Left lung (tissue), 10 donors: Measurements from ENCODE around the gene PPP2R3B. TPM values are rescaled to one million over a fixed set of nuclear protein-coding genes. Genes with fewer than 3 reads are reported as not detected.

Experiments
- ATAC-seq: fragments of 200-7000 bp; cut with Tn5 transposase; one replicate; pipeline ENCODE4 v1.9.1; 2020; ENCODE audit warnings: moderate library complexity
- DNase-seq, 4 donors: peaks; one replicate each; pipeline ENCODE4 v3.0.0-alpha.2; 2013 to 2020
- H3K27ac ChIP-seq, 2 donors: fragments of 200-600 bp; sonication (generic) in 1 of 2; one replicate each; pipeline versions ENCODE4 v1.5.0 to v1.8.0; 2020 to 2021
- H3K27me3 ChIP-seq, 2 donors: fragments of 200-600 bp; sonication (generic) in 1 of 2; one replicate each; pipeline versions ENCODE4 v1.5.0 to v1.8.0; 2020 to 2021
- H3K36me3 ChIP-seq, 2 donors: fragments of 200-600 bp; sonication (generic) in 1 of 2; one replicate each; pipeline versions ENCODE4 v1.5.0 to v1.8.0; 2020 to 2021
- H3K4me1 ChIP-seq, 2 donors: fragments of 200-600 bp; one replicate each; pipeline ENCODE4 v1.8.0; 2021
- H3K4me3 ChIP-seq, 2 donors: fragments of 200-600 bp; sonication (generic) in 1 of 2; one replicate each; pipeline versions ENCODE4 v1.5.0 to v1.8.0; 2020 to 2021; ENCODE audit warnings: mild to moderate bottlenecking in 1 of 2
- H3K9me3 ChIP-seq, 2 donors: fragments of 200-600 bp; sonication (generic) in 1 of 2; one replicate each; pipeline versions ENCODE4 v1.5.0 to v1.8.0; 2020 to 2021
- CTCF ChIP-seq, 2 donors: fragments of 200-600 bp; sonication (generic) in 1 of 2; IDR thresholded peaks; one replicate each; pipeline versions ENCODE4 v1.5.0 to v1.8.0; 2021; ENCODE audit warnings: antibody characterized with exemption in 2 of 2
- intact Hi-C, 2 donors: fragments of 100-400 bp; cut with DNase I; formaldehyde crosslinking; loops; one replicate each; pipeline versions ENCODE4 v1.11.2 to v1.14.2; 2022
- polyA plus RNA-seq, 6 donors: library from polyadenylated mRNA; unstranded; fragments of 120-200 nt; gene quantifications; one replicate each; pipeline ENCODE4 v1.2.1, GENCODE V29; 2013; ENCODE audit not compliant: insufficient read length in 6 of 6
- total RNA-seq, 2 donors: library from RNA; stranded (reverse); fragmentation: NEBNext Ultra II Directional; extraction: Animal tissue kit (Norgen Biotek cat#: 25700); gene quantifications; one replicate each; pipeline ENCODE4 v1.2.1, GENCODE V29; 2021
- donor health status: DM: no; HTN: yes; CAD: no.
- donor health status: DM: no; HTN: no; CAD: no.

The PPP2R3B gene
- total and polyA plus RNA-seq, 8 donors = 11.2 to 35.2 (median 20.5) TPM

GRCh38 chrX:302975-303374 lies 83.7 kb downstream of the PPP2R3B start:
- H3K9me3 ChIP-seq = no peaks in the 10 kb centered on the region
- TF ChIP-seq CTCF (IDR thresholded peaks at IDR 0.05) = no peak
- no peaks in the 10 kb centered on the region for H3K27me3 ChIP-seq
- DNase-seq (peak in 2 of 4 donors; percentile 8 to 34), ATAC-seq (no peak)
- no peak overlapping the region for H3K27ac ChIP-seq
- H3K4me1 ChIP-seq = no peaks in the 10 kb centered on the region
- peaks cover 0 to 85% of the 10 kb centered on the region in 2 donors for H3K36me3 ChIP-seq
- intact Hi-C loops = no loop called here
- no peak overlapping the region for H3K4me3 ChIP-seq

GRCh38 chrX:300334-300733 lies 86.4 kb downstream of the PPP2R3B start:
- Histone ChIP-seq H3K4me1 (no peaks in the 10 kb centered on the region), H3K4me3 (no peak overlapping the region), H3K27me3 (no peaks in the 10 kb centered on the region), H3K36me3 (peaks cover 0 to 70% of the 10 kb centered on the region in 2 donors), H3K9me3 (no peaks in the 10 kb centered on the region), H3K27ac (no peak overlapping the region)
- no peak for DNase-seq
- no peak for ATAC-seq
- intact Hi-C loops = no loop called here
- no peak for TF ChIP-seq CTCF (IDR thresholded peaks at IDR 0.05)

GRCh38 chrX:298993-299392 lies 87.7 kb downstream of the PPP2R3B start:
- ATAC-seq (no peak), DNase-seq (peak in 2 of 4 donors; percentile 24 to 75)
- Histone ChIP-seq H3K4me1 (no peaks in the 10 kb centered on the region), H3K9me3 (no peaks in the 10 kb centered on the region), H3K27me3 (no peaks in the 10 kb centered on the region), H3K4me3 (no peak overlapping the region), H3K27ac (no peak overlapping the region), H3K36me3 (peaks cover 0 to 68% of the 10 kb centered on the region in 2 donors)
- intact Hi-C loops = no loop called here
- TF ChIP-seq CTCF (IDR thresholded peaks at IDR 0.05) = no peak

- DNase-seq = peak in 2 of 4 donors; percentile 10 to 61
- Histone ChIP-seq H3K4me1 (no peaks in the 10 kb centered on the region), H3K27me3 (no peaks in the 10 kb centered on the region), H3K9me3 (peaks cover 0 to 5% of the 10 kb centered on the region in 2 donors), H3K4me3 (no peak overlapping the region), H3K27ac (no peak overlapping the region), H3K36me3 (peaks cover 0 to 72% of the 10 kb centered on the region in 2 donors)
- ATAC-seq = no peak
- no peak for TF ChIP-seq CTCF (IDR thresholded peaks at IDR 0.05)
- intact Hi-C loops = no loop called here
These were observed 91.6 kb downstream of the PPP2R3B start for GRCh38 chrX:295136-295535.

GRCh38 chrX:292900-293897 lies 93.5 kb downstream of the PPP2R3B start:
- no peaks in the 10 kb centered on the region for H3K4me1 ChIP-seq
- no peak for TF ChIP-seq CTCF (IDR thresholded peaks at IDR 0.05)
- intact Hi-C loops = no loop called here
- DNase-seq (peak in 2 of 4 donors; percentile 30 to 68), ATAC-seq (no peak)
- no peak overlapping the region for H3K27ac ChIP-seq
- H3K9me3 ChIP-seq = peaks cover 0 to 5% of the 10 kb centered on the region in 2 donors
- H3K27me3 ChIP-seq = no peaks in the 10 kb centered on the region
- H3K36me3 ChIP-seq = peaks cover 0 to 81% of the 10 kb centered on the region in 2 donors
- no peak overlapping the region for H3K4me3 ChIP-seq
